DND-41 (cell line): ENCODE measurements around the gene TCP1.
"Not testable (repeated sequence)": the region's sequence is repeated elsewhere in the genome, so short reads cannot be mapped to it uniquely, and the experiment has no call there.

Experiments
- ATAC-seq: fragments of 200-7000 bp; cut with Tn5 transposase; 3 replicates; pipeline ENCODE4 v1.9.1; 2021; ENCODE audit warnings: low read depth; ENCODE audit not compliant: insufficient read depth
- DNase-seq: peaks from one replicate; pipeline ENCODE4 v3.0.0-alpha.2; 2020
- H2AFZ ChIP-seq: 2 replicates; pipeline ENCODE4 v1.6.0; 2012; ENCODE audit warnings: low read depth, low read length
- H3K27ac ChIP-seq: 2 replicates; pipeline ENCODE4 v1.5.1; 2012; ENCODE audit warnings: low read length, inconsistent platforms
- H3K27me3 ChIP-seq: fragments of 200-600 bp; sonication (generic); 2 replicates; pipeline ENCODE4 v1.6.0; 2012; ENCODE audit warnings: low read length, mild to moderate bottlenecking, inconsistent platforms; ENCODE audit not compliant: insufficient read depth, poor library complexity
- H3K36me3 ChIP-seq: 2 replicates; pipeline ENCODE4 v1.5.1; 2012; ENCODE audit warnings: low read length, inconsistent platforms; ENCODE audit not compliant: insufficient read depth
- H3K4me1 ChIP-seq: 2 replicates; pipeline ENCODE4 v1.5.1; 2012; ENCODE audit warnings: mild to moderate bottlenecking, low read length; ENCODE audit not compliant: insufficient read depth
- H3K4me2 ChIP-seq: 2 replicates; pipeline ENCODE4 v1.6.0; 2012; ENCODE audit warnings: mild to moderate bottlenecking, moderate library complexity, low read length, inconsistent platforms; ENCODE audit not compliant: insufficient read depth
- H3K4me3 ChIP-seq, 2 experiments: fragments of 200-600 bp in 1 of 2; shearing (Covaris generic) in 1 of 2; 2 replicates each; pipeline ENCODE4 v1.5.1; 2012 to 2016; ENCODE audit warnings: inconsistent platforms in 2 of 2, low read length in 2 of 2, mild to moderate bottlenecking in 2 of 2, low read depth in 1 of 2, moderate library complexity in 1 of 2
- H3K79me2 ChIP-seq: 2 replicates; pipeline ENCODE4 v1.6.0; 2012; ENCODE audit warnings: low read length, inconsistent platforms; ENCODE audit not compliant: insufficient read depth
- H3K9ac ChIP-seq: 2 replicates; pipeline ENCODE4 v1.6.0; 2012; ENCODE audit warnings: low read depth, mild to moderate bottlenecking, inconsistent platforms, low read length, moderate library complexity
- H3K9me3 ChIP-seq: 2 replicates; pipeline ENCODE4 v1.5.1; 2012; ENCODE audit warnings: low read length, moderate library complexity, mild to moderate bottlenecking, inconsistent platforms; ENCODE audit not compliant: insufficient read depth, severe bottlenecking
- H4K20me1 ChIP-seq: 2 replicates; pipeline ENCODE4 v1.6.0; 2012; ENCODE audit warnings: low read length; ENCODE audit not compliant: insufficient read depth
- CTCF ChIP-seq: IDR thresholded peaks from 2 replicates; pipeline ENCODE4 v1.5.1; 2012; ENCODE audit warnings: borderline replicate concordance, low read length, moderate library complexity, mild to moderate bottlenecking; ENCODE audit not compliant: poor library complexity, severe bottlenecking; ENCODE audit errors: extremely low read depth
- EZH2 ChIP-seq: IDR thresholded peaks from 3 replicates; pipeline ENCODE4 v1.6.1; 2012; ENCODE audit warnings: borderline replicate concordance, low read depth, mild to moderate bottlenecking, moderate library complexity, low read length, inconsistent platforms; ENCODE audit not compliant: severe bottlenecking

The TCP1 gene

GRCh38 chr6:159745081-159745480 is 44.3 kb downstream of the TCP1 start:
- Histone ChIP-seq H3K4me1 (no peaks in the 10 kb centered on the region), H3K36me3 (peaks cover 100% of the 10 kb centered on the region), H3K27me3 (no peaks in the 10 kb centered on the region), H3K4me2 (no peak overlapping the region), H3K79me2 (peaks cover 80% of the 10 kb centered on the region), H3K4me3 (no peak overlapping the region), H3K9me3 (no peaks in the 10 kb centered on the region), H3K27ac (no peak overlapping the region), H3K9ac (no peak overlapping the region), H4K20me1 (peaks cover 21% of the 10 kb centered on the region; the same call in 1 of the 2 replicates), H2AFZ (no peak overlapping the region)
- ATAC-seq (no peak), DNase-seq (no peak)
- TF ChIP-seq EZH2 (no peak), CTCF (no peak)

- Histone ChIP-seq H3K4me2 (no peak overlapping the region), H3K4me1 (0 out of 2 replicates have a peak, but pooled peaks cover 3% of the 10 kb centered on the region), H3K36me3 (peaks cover 97% of the 10 kb centered on the region), H3K9me3 (no peaks in the 10 kb centered on the region), H3K4me3 (no peak overlapping the region), H2AFZ (no peak overlapping the region), H4K20me1 (peaks cover 46% of the 10 kb centered on the region; the same call in 1 of the 2 replicates), H3K27ac (no peak overlapping the region), H3K79me2 (peaks cover 97% of the 10 kb centered on the region), H3K27me3 (no peaks in the 10 kb centered on the region), H3K9ac (no peak overlapping the region)
- TF ChIP-seq EZH2 (no peak), CTCF (no peak)
- ATAC-seq (no peak), DNase-seq (no peak)
Observed at GRCh38 chr6:159742165-159742564, 47.2 kb downstream of the TCP1 start.

GRCh38 chr6:159739341-159739740 is 50.1 kb downstream of the TCP1 start:
- Histone ChIP-seq H3K27me3 (no peaks in the 10 kb centered on the region), H3K4me1 (peaks cover 3% of the 10 kb centered on the region; the same call in 1 of the 2 replicates), H3K9me3 (no peaks in the 10 kb centered on the region), H3K36me3 (peaks cover 75% of the 10 kb centered on the region), H3K9ac (no peak overlapping the region), H3K4me2 (no peak overlapping the region), H4K20me1 (peaks cover 65% of the 10 kb centered on the region; the same call in 1 of the 2 replicates), H3K27ac (no peak overlapping the region), H2AFZ (no peak overlapping the region), H3K4me3 (no peak overlapping the region), H3K79me2 (peaks cover 99% of the 10 kb centered on the region)
- no peak for TF ChIP-seq CTCF
- no peak for TF ChIP-seq EZH2
- ATAC-seq (no peak), DNase-seq (no peak)

GRCh38 chr6:159736908-159737307 is 52.5 kb downstream of the TCP1 start:
- Histone ChIP-seq H3K4me2 (no peak overlapping the region), H3K79me2 (peaks cover 100% of the 10 kb centered on the region), H3K27me3 (no peaks in the 10 kb centered on the region), H3K9me3 (no peaks in the 10 kb centered on the region), H4K20me1 (peaks cover 84% of the 10 kb centered on the region), H3K4me1 (peaks cover 3% of the 10 kb centered on the region; the same call in 1 of the 2 replicates), H3K27ac (no peak overlapping the region), H3K4me3 (no peak overlapping the region), H2AFZ (no peak overlapping the region), H3K36me3 (peaks cover 51% of the 10 kb centered on the region), H3K9ac (no peak overlapping the region)
- no peak for TF ChIP-seq CTCF
- TF ChIP-seq EZH2, result no peak
- DNase-seq (no peak), ATAC-seq (no peak)

- not testable (repeated sequence) for H3K27ac ChIP-seq, H3K9ac ChIP-seq, H3K27me3 ChIP-seq, H2AFZ ChIP-seq, ATAC-seq, H3K4me3 ChIP-seq, DNase-seq, H3K9me3 ChIP-seq
- H4K20me1 ChIP-seq, result peaks cover 92% of the 10 kb centered on the region
- H3K36me3 ChIP-seq, result peaks cover 37% of the 10 kb centered on the region
- peak overlapping the region; percentile 33; the same call in 1 of the 2 replicates for H3K4me2 ChIP-seq
- peaks cover 100% of the 10 kb centered on the region for H3K79me2 ChIP-seq
- H3K4me1 ChIP-seq, result peaks cover 38% of the 10 kb centered on the region
Observed at GRCh38 chr6:159733395-159733794, 56.0 kb downstream of the TCP1 start.
